ENCODE measurements around the gene DRICH1.
"Not testable (repeated sequence)": the region's sequence is repeated elsewhere in the genome, so short reads cannot be mapped to it uniquely, and the experiment has no call there.

DRICH1 gene, protein sequence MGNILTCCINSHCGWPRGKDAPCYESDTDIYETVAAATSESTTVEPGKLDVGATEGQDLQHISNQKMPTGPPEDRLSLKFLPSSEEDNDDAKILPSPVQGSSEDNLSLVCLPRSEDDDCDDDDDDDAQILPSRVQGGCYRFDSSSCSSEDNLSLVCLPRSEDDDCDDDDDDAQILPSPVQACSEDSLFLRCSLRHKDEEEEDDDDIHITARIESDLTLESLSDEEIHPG

GRCh38 chr22:23632178-23632577 lies at the start of gene DRICH1:
Gene DRICH1 (minus strand): TSS chr22:23632321. CDS start chr22:23632023, 298 bp downstream.
- in situ Hi-C loops (cut with MboI; ENCODE audit: low sequenced_read_pairs): no loop called here

- in situ Hi-C loops (cut with MboI; ENCODE audit: low sequenced_read_pairs): no loop called here
These were observed 49.1 kb upstream of the DRICH1 start for GRCh38 chr22:23681026-23681809.

DNA sequence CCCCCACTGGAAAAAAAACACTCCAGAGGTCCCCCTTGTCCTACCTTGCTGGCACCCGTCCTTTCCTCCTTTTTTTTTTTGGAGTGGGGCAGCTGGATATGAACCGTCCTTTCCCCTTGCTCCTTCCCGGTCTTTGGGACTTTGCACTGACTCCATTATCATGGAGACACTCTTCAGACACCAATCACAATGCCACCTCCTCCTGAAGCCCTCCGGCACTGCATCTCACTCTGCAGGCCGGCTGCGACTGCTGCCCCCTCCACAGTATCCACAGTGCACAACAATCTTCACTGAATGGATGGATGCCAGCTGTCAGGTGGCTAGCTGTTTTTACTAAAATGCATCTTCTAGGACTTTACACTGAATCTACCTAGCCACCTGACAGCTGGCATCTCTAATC lies 46.0 kb upstream of the DRICH1 start:
- in situ Hi-C loops (cut with MboI; ENCODE audit: low sequenced_read_pairs): no loop called here

DNA sequence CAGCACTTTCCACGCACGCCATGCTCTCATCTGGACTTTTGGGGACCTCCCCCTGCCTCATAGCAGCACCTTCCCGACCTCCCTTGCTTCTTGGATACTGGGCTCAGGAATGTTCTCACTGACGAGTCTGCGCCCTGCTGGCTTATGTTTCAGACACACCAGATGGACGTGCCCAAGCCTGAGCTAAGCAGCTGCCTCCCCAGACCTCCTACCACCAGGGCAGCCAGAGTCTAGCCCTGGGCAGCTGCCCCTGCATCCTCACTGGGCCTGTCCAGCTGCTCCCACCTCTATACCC lies 45.5 kb upstream of the DRICH1 start:
- in situ Hi-C loops (cut with MboI; ENCODE audit: low sequenced_read_pairs): no loop called here

- in situ Hi-C loops (cut with MboI; ENCODE audit: low sequenced_read_pairs): not testable (repeated sequence)
These were observed 45.0 kb upstream of the DRICH1 start for GRCh38 chr22:23676841-23677700.

- in situ Hi-C loops (cut with MboI; ENCODE audit: low sequenced_read_pairs): no loop called here
These were observed 43.6 kb upstream of the DRICH1 start for GRCh38 chr22:23675502-23676415.

DNA sequence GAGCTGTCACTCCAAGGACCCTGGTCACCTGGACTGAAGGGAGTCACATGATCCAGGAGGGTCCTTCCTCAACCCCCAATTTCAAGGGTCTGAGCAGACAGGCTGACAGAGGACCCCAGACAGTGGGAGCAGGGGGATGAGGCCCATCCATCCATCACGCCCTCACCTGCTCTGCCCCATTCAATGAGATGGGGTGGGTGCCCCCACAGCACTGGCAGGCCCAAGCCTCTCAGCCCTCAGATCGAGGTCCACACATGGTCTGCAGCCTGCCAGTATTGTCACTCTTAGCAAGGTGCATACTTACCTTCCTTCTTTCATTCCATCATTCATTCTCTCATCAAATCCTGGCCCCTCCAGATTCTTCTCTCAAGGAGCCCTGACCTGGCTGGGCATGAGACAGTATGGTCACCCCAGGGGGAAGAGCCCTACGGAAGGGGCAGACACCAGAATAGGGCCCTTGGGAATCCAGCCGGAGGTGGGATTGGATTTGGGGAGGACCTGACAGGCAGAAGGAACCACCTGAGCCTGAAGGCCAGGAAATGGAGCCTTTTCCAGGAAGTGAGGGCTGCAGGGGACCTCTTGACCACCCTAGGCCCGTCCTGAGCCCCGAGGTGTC lies 42.9 kb upstream of the DRICH1 start:
- in situ Hi-C loops (cut with MboI; ENCODE audit: low sequenced_read_pairs): not testable (repeated sequence)

- in situ Hi-C loops (cut with MboI; ENCODE audit: low sequenced_read_pairs): no loop called here
These were observed 41.9 kb upstream of the DRICH1 start for GRCh38 chr22:23673826-23674690.

DNA sequence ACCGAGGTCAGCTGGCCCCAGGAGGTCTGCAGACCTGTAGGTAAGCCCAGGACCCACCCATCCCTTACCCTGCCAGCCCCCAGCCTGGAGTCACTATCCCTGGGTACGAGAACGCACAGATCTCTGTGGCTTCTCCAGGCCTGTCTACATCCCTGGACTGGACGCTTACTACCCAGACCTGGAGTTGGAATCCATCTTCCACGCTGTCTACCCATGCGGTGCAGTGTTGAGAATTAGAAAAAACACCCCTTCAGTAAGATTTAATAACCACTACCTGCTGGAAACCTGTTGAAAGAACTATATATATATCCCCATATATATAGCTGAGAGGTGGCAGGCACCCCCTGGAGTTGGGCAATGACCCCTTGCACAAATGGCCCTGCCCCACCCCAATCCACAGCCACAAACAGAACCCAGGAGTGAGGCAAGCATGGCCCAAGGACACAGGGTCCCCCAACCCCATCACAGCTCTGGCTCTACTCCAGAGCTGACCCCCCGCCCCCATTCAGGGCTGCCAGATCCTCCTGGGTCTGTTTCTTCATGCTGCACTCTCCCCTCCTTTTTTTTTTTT lies 41.0 kb upstream of the DRICH1 start:
- in situ Hi-C loops (cut with MboI; ENCODE audit: low sequenced_read_pairs): no loop called here

- in situ Hi-C loops (cut with MboI; ENCODE audit: low sequenced_read_pairs): not testable (repeated sequence)
These were observed 40.4 kb upstream of the DRICH1 start for GRCh38 chr22:23672307-23673049.

DNA sequence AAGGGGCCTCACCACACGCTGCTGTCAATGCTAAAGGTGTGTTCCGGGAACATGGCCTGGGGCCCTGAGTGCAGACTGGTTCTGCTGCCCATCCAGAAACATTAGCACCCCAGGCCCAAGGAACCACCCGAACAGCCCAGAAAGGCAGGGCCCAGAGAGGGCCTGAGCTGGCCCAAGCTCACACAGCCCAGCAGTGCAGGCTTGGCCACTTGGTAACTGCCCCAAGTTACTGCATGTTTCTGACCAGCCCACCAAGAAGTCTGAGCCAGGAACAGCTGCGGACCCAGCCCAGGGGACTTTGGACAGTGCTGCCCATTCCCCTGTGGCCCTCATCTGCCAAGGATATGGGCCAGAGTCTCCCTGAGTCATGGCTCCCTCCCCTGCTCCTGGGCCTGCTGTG lies 39.3 kb upstream of the DRICH1 start:
- in situ Hi-C loops (cut with MboI; ENCODE audit: low sequenced_read_pairs): not testable (repeated sequence)

- in situ Hi-C loops (cut with MboI; ENCODE audit: low sequenced_read_pairs): no loop called here
These were observed 38.5 kb upstream of the DRICH1 start for GRCh38 chr22:23670378-23671295.

- in situ Hi-C loops (cut with MboI; ENCODE audit: low sequenced_read_pairs): not testable (repeated sequence)
These were observed 28.3 kb upstream of the DRICH1 start for GRCh38 chr22:23660381-23660780.

- in situ Hi-C loops (cut with MboI; ENCODE audit: low sequenced_read_pairs): no loop called here
These were observed 25.6 kb upstream of the DRICH1 start for GRCh38 chr22:23657727-23658126.

GRCh38 chr22:23655891-23656475 lies 23.9 kb upstream of the DRICH1 start:
- in situ Hi-C loops (cut with MboI; ENCODE audit: low sequenced_read_pairs): no loop called here

- in situ Hi-C loops (cut with MboI; ENCODE audit: low sequenced_read_pairs): no loop called here
These were observed 20.6 kb upstream of the DRICH1 start for GRCh38 chr22:23652711-23653110.

DNA sequence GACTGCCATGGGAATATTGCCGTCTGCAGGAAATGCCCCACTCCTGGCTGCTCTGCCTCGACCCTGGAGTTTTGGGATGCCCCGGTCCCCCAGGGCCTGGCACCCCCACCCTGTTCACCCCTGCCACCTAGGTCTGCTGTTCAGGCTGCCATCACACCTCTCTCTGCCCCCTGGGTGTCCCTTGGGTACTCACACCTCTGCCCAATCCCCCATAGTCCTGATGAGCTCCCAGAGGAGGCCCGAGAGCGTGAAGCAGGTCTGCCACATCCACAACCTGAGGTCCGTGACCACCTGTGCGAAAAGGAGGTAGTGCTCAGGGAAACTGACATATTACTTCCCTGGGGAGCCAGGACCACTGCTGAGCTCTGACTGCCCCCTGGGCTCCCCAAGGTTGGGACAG lies 20.2 kb upstream of the DRICH1 start:
- in situ Hi-C loops (cut with MboI; ENCODE audit: low sequenced_read_pairs): no loop called here
